ENCODE data around the gene ABHD2.
"Not testable (repeated sequence)": the region's sequence is repeated elsewhere in the genome, so short reads cannot be mapped to it uniquely, and the experiment has no call there.

The ABHD2 gene

DNA sequence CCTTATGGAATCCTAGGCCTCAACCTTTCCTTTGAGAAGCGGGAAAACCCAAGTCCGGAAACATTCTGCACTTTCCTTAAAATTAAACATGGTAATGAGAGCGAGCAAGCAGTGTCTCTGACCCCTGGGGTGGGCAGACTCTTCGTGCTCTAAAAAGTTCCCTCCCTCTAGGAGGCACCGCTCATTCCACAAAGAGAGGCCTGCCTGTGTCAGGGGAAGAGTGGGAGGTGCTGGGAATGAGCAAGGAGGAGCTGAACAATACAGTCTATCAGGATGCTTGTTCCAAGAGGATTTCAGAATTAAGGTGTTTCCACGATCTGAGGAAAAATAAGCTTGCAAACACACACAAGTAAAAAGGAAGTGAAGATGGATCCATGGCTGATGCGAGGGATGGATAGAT is 139.2 kb downstream of the ABHD2 start:
- no peak for DNase-seq (ENCODE audit: low spot score)

DNA sequence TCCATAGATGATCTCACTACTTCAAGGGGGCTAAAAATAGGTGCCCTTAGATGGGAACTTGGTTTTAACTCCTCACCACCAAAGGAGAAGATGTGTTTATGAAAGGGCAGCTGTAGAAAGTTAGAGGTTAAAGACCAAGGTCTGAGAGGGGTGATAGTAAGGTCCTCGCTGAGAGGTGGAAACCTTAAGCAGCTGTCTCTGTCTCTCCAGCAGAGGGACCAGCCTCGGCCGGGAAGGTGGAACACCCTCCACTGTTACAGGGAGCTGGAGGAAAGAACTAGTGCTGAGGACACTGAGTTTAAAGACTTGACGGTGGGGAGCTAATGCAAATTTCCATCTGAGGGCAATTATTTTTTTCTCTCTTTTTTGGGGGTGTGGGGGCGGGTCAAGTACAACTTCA is 142.0 kb downstream of the ABHD2 start:
- DNase-seq (ENCODE audit: low spot score): no peak

DNA sequence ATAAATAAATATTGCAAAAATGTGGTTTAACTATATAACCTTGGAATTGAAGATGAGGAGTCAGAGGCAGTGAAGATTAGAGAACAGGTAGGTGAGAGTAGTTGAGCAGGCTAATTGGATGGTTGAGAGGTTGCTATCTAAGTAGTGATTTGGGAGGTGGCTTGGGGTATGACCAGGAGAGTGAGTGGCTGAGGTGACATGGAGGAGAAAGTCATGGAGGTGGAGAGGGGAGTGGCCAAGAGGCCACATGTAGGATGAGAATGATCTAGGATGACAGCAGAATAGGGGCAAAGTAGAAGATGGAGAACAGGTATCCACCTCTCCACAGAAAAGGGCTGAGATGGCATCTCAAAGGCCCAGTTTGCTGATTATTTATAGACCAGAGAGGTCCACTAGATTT is 143.6 kb downstream of the ABHD2 start:
- no peak for DNase-seq (ENCODE audit: low spot score)

- not testable (repeated sequence) for DNase-seq (ENCODE audit: low spot score)
Measured at GRCh38 chr15:89239883-89240810, 151.9 kb downstream of the ABHD2 start.

- no peak for DNase-seq (ENCODE audit: low spot score)
Measured at GRCh38 chr15:89243046-89243690, 154.9 kb downstream of the ABHD2 start.

DNA sequence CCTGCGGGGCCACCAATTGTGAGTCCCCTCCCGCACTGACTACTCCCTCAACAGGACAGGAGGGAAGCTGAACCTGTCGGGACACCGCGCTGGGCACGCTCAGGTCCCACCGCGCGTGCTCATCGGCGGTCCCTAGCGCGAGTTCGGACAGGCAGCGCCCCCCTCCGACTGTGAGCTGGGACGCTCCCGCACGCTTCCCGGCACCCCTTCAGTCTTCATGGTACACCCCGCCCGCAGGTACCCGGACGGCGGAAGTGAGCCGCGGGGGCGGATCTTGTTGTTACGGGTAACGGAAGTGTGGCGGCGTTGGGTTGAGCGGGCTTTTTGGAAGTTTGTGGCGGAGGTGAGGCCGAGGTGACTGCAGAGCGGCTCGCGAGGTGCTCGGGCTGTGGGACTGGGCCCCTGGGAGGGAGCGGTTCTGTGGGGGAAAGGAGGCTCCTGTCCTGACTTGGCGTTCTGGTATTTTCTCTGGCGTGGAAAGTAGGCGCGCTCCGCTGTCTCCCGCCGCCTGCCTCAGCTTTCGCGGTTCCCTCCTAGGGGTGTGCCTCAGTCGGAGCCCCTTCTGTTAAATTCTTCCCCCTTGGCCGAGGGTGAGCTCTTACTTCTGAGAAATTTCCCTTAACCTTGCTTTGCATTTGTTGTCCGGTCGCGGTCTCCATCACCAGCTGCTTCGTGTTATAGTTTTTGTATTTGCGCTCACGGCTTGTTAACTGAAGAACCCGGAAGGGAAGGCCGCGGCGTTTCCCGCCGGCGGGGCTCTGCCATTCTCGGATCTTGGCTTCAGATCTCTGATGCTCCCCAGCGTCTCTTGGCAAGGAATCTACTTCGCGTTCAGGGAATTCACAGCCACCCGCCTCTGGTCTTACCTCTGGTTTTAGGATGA is 155.7 kb downstream of the ABHD2 start, which contains the start of gene FANCI:
FANCI (plus strand) TSS at position 289 of the 883 bp plus-strand sequence. CDS start 3,669 bp downstream, outside the sequence.
- peak; percentile 95 for DNase-seq (ENCODE audit: low spot score)

DNA sequence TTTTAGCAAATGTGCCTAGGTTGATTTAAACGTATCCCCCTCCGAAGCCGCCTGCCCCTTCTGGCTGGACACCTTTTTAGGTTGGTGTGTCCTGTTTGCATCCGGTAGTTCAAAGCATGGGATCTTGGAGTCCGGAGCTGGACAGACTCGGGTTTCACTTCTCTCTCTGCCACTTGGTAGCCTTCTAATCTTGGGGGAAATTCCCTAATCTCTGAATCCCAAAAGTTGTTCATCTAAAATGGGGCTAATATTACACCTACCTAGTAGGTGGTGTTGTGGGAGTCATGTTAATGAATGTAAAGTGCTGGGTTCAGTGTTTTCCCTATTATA is 156.3 kb downstream of the ABHD2 start:
- no peak for DNase-seq (ENCODE audit: low spot score)

DNA sequence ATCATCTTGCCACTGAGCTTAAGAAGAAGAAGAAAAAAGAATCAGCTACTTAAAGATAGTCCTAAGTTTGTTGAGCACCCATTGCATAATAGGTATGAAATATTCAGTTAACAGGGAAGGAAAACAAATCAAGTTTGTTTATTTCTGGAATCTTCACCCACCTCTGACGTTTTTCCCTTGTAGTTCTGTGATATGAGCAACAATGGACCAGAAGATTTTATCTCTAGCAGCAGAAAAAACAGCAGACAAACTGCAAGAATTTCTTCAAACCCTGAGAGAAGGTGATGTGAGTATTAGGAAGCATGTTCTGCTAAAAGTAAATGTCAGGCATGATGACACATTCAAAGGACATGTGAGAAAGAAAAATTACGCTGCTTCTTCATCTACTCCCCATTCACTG is 159.2 kb downstream of the ABHD2 start:
- no peak for DNase-seq (ENCODE audit: low spot score)

DNA sequence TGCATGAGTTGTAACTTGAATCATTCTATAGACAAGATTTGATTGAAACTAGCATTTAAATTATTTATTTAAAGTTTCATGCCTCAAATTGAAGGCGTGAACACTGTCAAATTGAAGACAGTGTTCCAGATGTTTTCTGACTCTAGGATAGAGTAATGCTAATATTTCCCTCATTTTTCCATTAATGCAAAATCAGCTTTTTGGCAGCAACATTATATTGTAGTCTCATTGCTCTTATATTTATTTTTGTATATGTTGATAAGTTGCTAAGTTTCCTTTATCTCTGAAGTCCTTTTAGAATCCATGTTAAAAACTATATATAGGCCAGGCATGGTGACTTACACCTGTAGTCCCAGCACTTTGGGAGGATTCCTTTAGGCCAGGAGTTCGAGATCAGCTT is 160.3 kb downstream of the ABHD2 start:
- DNase-seq (ENCODE audit: low spot score): no peak

DNA sequence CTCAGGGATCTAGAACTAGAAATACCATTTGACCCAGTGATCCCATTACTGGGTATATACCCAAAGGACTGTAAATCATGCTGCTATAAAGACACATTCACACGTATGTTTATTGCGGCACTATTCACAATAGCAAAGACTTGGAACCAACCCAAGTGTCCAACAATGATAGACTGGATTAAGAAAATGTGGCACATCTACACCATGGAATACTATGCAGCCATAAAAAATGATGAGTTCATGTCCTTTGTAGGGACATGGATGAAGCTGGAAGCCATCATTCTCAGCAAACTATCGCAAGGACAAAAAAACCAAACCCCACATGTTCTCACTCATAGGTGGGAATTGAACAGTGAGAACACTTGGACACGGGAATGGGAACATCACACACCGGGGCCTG is 161.9 kb downstream of the ABHD2 start:
- not testable (repeated sequence) for DNase-seq (ENCODE audit: low spot score)
